Ishikawa (cell line): Measurements from ENCODE around the gene STMN3.
A peak's percentile ranks its signal among the peaks of the same experiment; 100 is the strongest.

ENCODE experiments used
- CEBPB ChIP-seq: IDR thresholded peaks from 2 replicates; pipeline ENCODE4 v1.6.1; 2012
- CREB1 ChIP-seq: IDR thresholded peaks from 2 replicates; pipeline ENCODE4 v1.6.1; 2012; ENCODE audit warnings: low read depth
- EGR1 ChIP-seq: IDR thresholded peaks from 2 replicates; pipeline ENCODE4 v1.6.1; 2012
- EP300 ChIP-seq: IDR thresholded peaks from 2 replicates; pipeline ENCODE4 v1.6.1; 2012; ENCODE audit warnings: borderline replicate concordance
- FOXM1 ChIP-seq: IDR thresholded peaks from 2 replicates; pipeline ENCODE4 v1.6.1; 2012; ENCODE audit warnings: low read depth, borderline replicate concordance
- NFIC ChIP-seq: IDR thresholded peaks from 2 replicates; pipeline ENCODE4 v1.6.1; 2012
- RAD21 ChIP-seq: IDR thresholded peaks from 2 replicates; pipeline ENCODE4 v1.6.1; 2012; ENCODE audit warnings: low read depth
- TAF1 ChIP-seq: IDR thresholded peaks from 2 replicates; pipeline ENCODE4 v1.6.1; 2012; ENCODE audit warnings: low read depth, mild to moderate bottlenecking
- TCF12 ChIP-seq: IDR thresholded peaks from 2 replicates; pipeline ENCODE4 v1.6.1; 2012; ENCODE audit warnings: low read depth
- TEAD4 ChIP-seq: IDR thresholded peaks from 2 replicates; pipeline ENCODE4 v1.6.1; 2012
- YY1 ChIP-seq: IDR thresholded peaks from 2 replicates; pipeline ENCODE4 v1.6.1; 2012; ENCODE audit warnings: low read depth
- ZBTB7A ChIP-seq: IDR thresholded peaks from 2 replicates; pipeline ENCODE4 v1.6.1; 2012; ENCODE audit warnings: low read depth
- TF ChIP-seq, protein P1 (sequence below): IDR thresholded peaks from 2 replicates; pipeline ENCODE4 v1.6.1; 2012
- TF ChIP-seq, protein P2 (sequence below): IDR thresholded peaks from 2 replicates; pipeline ENCODE4 v1.6.1; 2012
- TF ChIP-seq, protein P3 (sequence below): IDR thresholded peaks from 2 replicates; pipeline ENCODE4 v1.6.1; 2012; ENCODE audit warnings: low read depth, mild to moderate bottlenecking

The STMN3 gene

DNA sequence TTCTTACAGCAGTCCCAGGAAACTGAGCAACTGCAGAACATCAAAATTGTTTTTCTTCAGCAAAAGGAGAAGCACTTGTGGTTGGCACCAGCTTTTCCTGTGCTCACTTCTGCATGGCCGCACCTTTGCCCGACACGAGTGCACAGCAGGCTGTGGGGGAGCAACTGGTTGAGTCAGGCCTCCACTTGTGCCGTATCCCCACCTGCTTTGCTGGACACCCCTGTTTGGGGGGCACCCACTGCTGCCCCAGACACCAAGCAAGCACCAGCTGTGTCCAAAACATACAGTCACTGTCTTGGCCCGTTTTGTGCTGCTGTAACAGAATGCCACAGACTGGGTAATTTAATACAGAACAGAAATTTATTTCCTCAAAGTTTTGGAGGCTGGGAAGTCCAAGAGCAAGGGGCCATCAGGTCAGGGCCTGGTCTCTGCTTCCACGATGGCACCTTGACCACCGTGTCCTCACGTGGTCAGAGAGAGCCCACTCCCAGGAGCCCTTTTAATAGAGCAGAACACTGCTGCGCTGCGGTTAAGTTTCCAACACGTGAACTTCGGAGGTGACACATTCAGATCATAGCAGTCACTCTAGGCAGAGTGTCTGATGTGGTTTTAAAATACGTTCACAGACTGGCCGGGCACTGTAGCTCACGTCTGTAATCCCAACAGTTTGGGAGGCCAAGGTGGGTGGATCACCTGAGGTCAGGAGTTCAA is 17.6 kb downstream of the STMN3 start:
- TF ChIP-seq ZBTB7A (no peak), TEAD4 (no peak), TAF1 (no peak), EP300 (no peak), FOXM1 (no peak), YY1 (no peak), CREB1 (no peak), EGR1 (no peak), TCF12 (no peak), RAD21 (no peak), NFIC (no peak), CEBPB (no peak)
- TF ChIP-seq, protein P1, sequence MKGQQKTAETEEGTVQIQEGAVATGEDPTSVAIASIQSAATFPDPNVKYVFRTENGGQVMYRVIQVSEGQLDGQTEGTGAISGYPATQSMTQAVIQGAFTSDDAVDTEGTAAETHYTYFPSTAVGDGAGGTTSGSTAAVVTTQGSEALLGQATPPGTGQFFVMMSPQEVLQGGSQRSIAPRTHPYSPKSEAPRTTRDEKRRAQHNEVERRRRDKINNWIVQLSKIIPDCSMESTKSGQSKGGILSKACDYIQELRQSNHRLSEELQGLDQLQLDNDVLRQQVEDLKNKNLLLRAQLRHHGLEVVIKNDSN: no peak
- TF ChIP-seq, protein P2, sequence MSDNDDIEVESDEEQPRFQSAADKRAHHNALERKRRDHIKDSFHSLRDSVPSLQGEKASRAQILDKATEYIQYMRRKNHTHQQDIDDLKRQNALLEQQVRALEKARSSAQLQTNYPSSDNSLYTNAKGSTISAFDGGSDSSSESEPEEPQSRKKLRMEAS: no peak
- TF ChIP-seq, protein P3, sequence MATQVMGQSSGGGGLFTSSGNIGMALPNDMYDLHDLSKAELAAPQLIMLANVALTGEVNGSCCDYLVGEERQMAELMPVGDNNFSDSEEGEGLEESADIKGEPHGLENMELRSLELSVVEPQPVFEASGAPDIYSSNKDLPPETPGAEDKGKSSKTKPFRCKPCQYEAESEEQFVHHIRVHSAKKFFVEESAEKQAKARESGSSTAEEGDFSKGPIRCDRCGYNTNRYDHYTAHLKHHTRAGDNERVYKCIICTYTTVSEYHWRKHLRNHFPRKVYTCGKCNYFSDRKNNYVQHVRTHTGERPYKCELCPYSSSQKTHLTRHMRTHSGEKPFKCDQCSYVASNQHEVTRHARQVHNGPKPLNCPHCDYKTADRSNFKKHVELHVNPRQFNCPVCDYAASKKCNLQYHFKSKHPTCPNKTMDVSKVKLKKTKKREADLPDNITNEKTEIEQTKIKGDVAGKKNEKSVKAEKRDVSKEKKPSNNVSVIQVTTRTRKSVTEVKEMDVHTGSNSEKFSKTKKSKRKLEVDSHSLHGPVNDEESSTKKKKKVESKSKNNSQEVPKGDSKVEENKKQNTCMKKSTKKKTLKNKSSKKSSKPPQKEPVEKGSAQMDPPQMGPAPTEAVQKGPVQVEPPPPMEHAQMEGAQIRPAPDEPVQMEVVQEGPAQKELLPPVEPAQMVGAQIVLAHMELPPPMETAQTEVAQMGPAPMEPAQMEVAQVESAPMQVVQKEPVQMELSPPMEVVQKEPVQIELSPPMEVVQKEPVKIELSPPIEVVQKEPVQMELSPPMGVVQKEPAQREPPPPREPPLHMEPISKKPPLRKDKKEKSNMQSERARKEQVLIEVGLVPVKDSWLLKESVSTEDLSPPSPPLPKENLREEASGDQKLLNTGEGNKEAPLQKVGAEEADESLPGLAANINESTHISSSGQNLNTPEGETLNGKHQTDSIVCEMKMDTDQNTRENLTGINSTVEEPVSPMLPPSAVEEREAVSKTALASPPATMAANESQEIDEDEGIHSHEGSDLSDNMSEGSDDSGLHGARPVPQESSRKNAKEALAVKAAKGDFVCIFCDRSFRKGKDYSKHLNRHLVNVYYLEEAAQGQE: no peak

DNA sequence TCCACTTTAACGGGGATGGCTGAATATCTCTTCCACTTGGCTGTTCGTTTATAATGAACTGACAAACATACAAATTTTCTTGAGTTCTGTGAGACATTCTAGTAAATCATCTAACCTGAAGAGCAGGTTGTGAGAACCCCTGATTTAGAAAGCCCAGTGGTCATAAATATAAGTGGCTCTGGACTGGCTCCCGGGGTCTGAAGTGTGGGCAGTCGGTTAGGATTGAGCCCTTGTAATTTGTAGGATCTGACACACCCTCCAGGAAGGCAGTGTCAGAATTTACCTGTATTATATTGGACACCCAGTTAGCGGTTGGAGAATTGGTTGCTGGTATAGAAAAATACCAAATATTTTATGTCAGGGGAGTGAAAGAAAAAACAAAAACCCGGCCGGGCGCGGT is 19.5 kb downstream of the STMN3 start:
- TF ChIP-seq EP300: no peak
- TF ChIP-seq ZBTB7A: no peak
- TF ChIP-seq FOXM1: no peak
- TF ChIP-seq TCF12: no peak
- no peak for TF ChIP-seq EGR1
- TF ChIP-seq, protein P3: no peak

DNA sequence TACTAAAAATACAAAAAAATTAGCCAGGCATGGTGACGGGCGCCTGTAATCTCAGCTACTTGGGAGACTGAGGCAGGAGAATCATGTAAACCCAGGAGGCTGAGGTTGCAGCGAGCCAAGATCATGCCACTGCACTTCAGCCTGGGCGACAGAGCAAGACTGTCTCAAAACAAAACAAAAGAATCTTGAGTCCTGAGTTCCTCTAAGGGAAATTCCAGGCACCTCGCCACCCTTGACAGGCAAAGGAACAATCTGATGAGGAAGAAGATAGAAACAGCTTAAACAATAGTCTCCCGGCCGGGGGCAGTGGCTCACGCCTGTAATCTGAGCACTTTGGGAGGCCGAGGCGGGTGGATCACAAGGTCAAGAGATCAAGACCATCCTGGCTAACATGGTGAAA is 21.8 kb downstream of the STMN3 start:
- TF ChIP-seq TEAD4: peak; percentile 43

DNA sequence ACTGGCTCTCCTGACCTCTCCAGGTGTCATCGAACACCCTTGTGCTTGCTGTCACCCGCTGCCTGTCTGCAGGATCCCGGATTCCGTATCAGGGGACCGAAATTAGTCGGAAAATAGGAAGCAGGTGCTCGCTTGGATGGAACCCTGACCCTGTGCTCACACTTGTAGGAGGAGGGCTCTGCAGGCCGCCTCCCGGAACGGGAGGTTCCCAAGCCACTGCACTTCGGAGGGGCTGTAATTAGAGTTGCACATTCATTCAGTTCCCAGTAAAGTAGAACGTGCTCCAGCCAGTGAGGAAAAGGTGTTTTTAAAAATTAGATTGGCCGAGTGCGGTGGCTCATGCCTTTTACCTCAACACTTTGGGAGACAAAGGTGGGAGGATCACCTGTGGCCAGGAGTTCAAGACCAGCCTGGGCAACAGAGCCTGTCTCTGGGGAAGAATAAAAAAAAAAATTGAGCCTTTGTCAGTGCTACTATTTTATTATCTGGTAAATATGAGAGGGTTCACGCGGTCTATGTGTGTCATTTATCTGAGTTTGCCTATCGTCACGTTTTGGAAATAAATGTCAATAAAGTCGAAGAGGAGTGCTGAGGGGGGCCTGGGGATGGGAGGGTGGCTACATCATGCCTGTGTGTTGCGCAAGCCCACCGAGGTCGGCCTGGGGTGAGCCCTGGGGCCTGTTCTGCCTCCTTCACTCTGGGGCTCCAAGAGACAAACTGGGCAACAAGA is 24.8 kb downstream of the STMN3 start:
- TF ChIP-seq EP300: no peak; the same call in 1 of the 2 replicates
- TF ChIP-seq TEAD4: no peak
- TF ChIP-seq RAD21: peak; percentile 14; the same call in 1 of the 2 replicates
- TF ChIP-seq, protein P3: no peak
- no peak for TF ChIP-seq EGR1
- no peak for TF ChIP-seq CREB1
- no peak for TF ChIP-seq TCF12
- TF ChIP-seq, protein P1: peak; percentile 19; the same call in 1 of the 2 replicates
- TF ChIP-seq, protein P2: peak; percentile 86
- TF ChIP-seq NFIC: no peak
- TF ChIP-seq CEBPB: peak; percentile 82
- TF ChIP-seq YY1: no peak
- TF ChIP-seq TAF1: peak; percentile 76
- 0 out of 2 replicates have a peak, but pooled peaks have one; percentile 35 for TF ChIP-seq ZBTB7A
- TF ChIP-seq FOXM1: no peak
